HepG2 (cell line): Measurements from ENCODE around the gene GSTT2. TPM values are rescaled to one million over a fixed set of nuclear protein-coding genes. Genes with fewer than 3 reads are reported as not detected.
A peak's percentile ranks its signal among the peaks of the same experiment; 100 is the strongest.

Source experiments
- ATAC-seq: fragments of 200-7000 bp; cut with Tn5 transposase; 3 replicates; pipeline ENCODE4 v1.9.1; 2020; ENCODE audit warnings: mild to moderate bottlenecking, moderate library complexity
- BruUV-seq: library from RNA; stranded (reverse); fragments of 400-500 nt; replicated peaks from 2 replicates; lab custom pipeline; 2021; lab: Mats Ljungman, UMichigan
- CTCF ChIA-PET: fragments of 300-600 bp; formaldehyde crosslinking; extraction: SDS; loops from one replicate; lab custom pipeline; 2021; ENCODE audit warnings: low total read pairs, inconsistent platforms, low intra/inter-chr PET ratio; lab: Yijun Ruan, JAX
- POLR2A ChIA-PET: fragments of 350-600 bp; sonication (Branson Sonifier 250); formaldehyde crosslinking; loops from one replicate; lab custom pipeline; 2020; ENCODE audit warnings: antibody characterized with exemption, inconsistent platforms; lab: Yijun Ruan, JAX
- DNase-seq: peaks from one replicate; pipeline ENCODE4 v3.0.0-alpha.2; 2015; ENCODE audit warnings: low spot score
- FAIRE-seq: peaks from 3 replicates; lab custom pipeline; 2011; peaks lifted over from hg19 to GRCh38; lab: Jason Lieb, UNC
- H2AFZ ChIP-seq: one replicate; pipeline ENCODE4 v1.6.1; 2011; ENCODE audit warnings: low read length, inconsistent platforms
- H3K27ac ChIP-seq: fragments of 300-600 bp; 3 replicates; pipeline ENCODE4 v1.8.0; 2011; ENCODE audit warnings: mixed run types, mild to moderate bottlenecking, mixed read lengths, low read length, inconsistent platforms; ENCODE audit not compliant: insufficient read depth; ENCODE audit errors: extremely low read length
- H3K27me3 ChIP-seq, 2 experiments: fragments of 200-600 bp in 1 of 2; 2 replicates in 1 of 2; 3 replicates in 1 of 2; pipeline versions ENCODE4 v1.6.0 to v1.8.0; 2011; ENCODE audit warnings: low read length in 2 of 2, mild to moderate bottlenecking in 2 of 2, moderate library complexity in 2 of 2, inconsistent platforms in 1 of 2; ENCODE audit not compliant: insufficient read depth in 2 of 2, control insufficient read depth in 1 of 2
- H3K36me3 ChIP-seq, 2 experiments: fragments of 200-600 bp in 1 of 2; replicated peaks in 1 of 2; 2 replicates in 1 of 2; 3 replicates in 1 of 2; pipeline versions ENCODE4 v1.5.1 to v1.8.0; 2011; ENCODE audit warnings: low read length in 2 of 2, inconsistent platforms in 1 of 2; ENCODE audit not compliant: insufficient read depth in 2 of 2, control insufficient read depth in 1 of 2
- H3K4me1 ChIP-seq: 2 replicates; pipeline ENCODE4 v1.5.1; 2012; ENCODE audit warnings: low read length, inconsistent platforms; ENCODE audit not compliant: insufficient read depth
- H3K4me2 ChIP-seq: 2 replicates; pipeline ENCODE4 v1.6.0; 2011; ENCODE audit warnings: low read depth, low read length, inconsistent platforms
- H3K4me3 ChIP-seq, 3 experiments: fragments of 200-600 bp in 1 of 3; sonication (generic), shearing (Covaris generic) in 1 of 3; replicated peaks in 1 of 3; 2 replicates each; pipeline ENCODE4 v1.5.1; 2011 to 2016; ENCODE audit warnings: low read length in 3 of 3, inconsistent platforms in 2 of 3, low read depth in 2 of 3, mild to moderate bottlenecking in 2 of 3, control low read depth in 1 of 3, mixed read lengths in 1 of 3; ENCODE audit not compliant: insufficient read depth in 1 of 3
- H3K79me2 ChIP-seq: one replicate; pipeline ENCODE4 v1.6.1; 2011; ENCODE audit warnings: low read length, inconsistent platforms; ENCODE audit not compliant: insufficient read depth
- H3K9ac ChIP-seq: 2 replicates; pipeline ENCODE4 v1.6.0; 2011; ENCODE audit warnings: mild to moderate bottlenecking, low read depth, low read length, inconsistent platforms; ENCODE audit not compliant: insufficient read depth
- H3K9me3 ChIP-seq: 2 replicates; pipeline ENCODE4 v1.5.1; 2012; ENCODE audit warnings: mild to moderate bottlenecking, low read length
- H4K20me1 ChIP-seq: 2 replicates; pipeline ENCODE4 v1.6.0; 2011; ENCODE audit warnings: inconsistent platforms, mild to moderate bottlenecking, low read length, moderate library complexity; ENCODE audit not compliant: insufficient read depth
- AGO2 ChIP-seq: fragments of 200-400 bp; formaldehyde crosslinking; optimal IDR thresholded peaks from 2 replicates; pipeline ENCODE3; 2017; ENCODE audit warnings: mild to moderate bottlenecking, low read depth, low read length, moderate library complexity
- CCDC6 ChIP-seq: sonication (generic); formaldehyde crosslinking; IDR thresholded peaks from 2 replicates; pipeline ENCODE4 v1.8.1; 2022; ENCODE audit warnings: mild to moderate bottlenecking, missing genetic modification reagents, moderate library complexity
- HNRNPL ChIP-seq: fragments of 200-400 bp; formaldehyde crosslinking; IDR thresholded peaks from 2 replicates; pipeline ENCODE4 v1.6.1; 2017; ENCODE audit warnings: mild to moderate bottlenecking, low read depth, low read length
- NCOA5 ChIP-seq: sonication (generic); formaldehyde crosslinking; IDR thresholded peaks from 2 replicates; pipeline ENCODE4 v1.4.0; 2020; ENCODE audit warnings: missing genetic modification reagents
- PHF20 ChIP-seq: sonication (generic); formaldehyde crosslinking; IDR thresholded peaks from 2 replicates; pipeline ENCODE4 v1.5.0; 2020; ENCODE audit warnings: mild to moderate bottlenecking, missing genetic modification reagents
- RXRA ChIP-seq: sonication (generic); formaldehyde crosslinking; IDR thresholded peaks from 2 replicates; pipeline ENCODE4 v1.5.1; 2020; ENCODE audit warnings: missing genetic modification reagents
- SMAD9 ChIP-seq: sonication (generic); formaldehyde crosslinking; IDR thresholded peaks from 2 replicates; pipeline ENCODE4 v1.5.1; 2020; ENCODE audit warnings: mild to moderate bottlenecking, missing genetic modification reagents
- XRCC5 ChIP-seq: fragments of 200-400 bp; formaldehyde crosslinking; optimal IDR thresholded peaks from 2 replicates; pipeline ENCODE3; 2017; ENCODE audit warnings: mild to moderate bottlenecking, low read length
- ZNF883 ChIP-seq: sonication (generic); formaldehyde crosslinking; IDR thresholded peaks from 2 replicates; pipeline ENCODE4 v1.5.1; 2020; ENCODE audit warnings: mild to moderate bottlenecking, missing genetic modification reagents; ENCODE audit errors: not compliant biosample characterization
- WGBS: methylation state at CpG from one replicate; pipeline ENCODE4 v1.1.6; 2017; ENCODE audit warnings: low lambda C conversion rate; 5-methylcytosine and 5-hydroxymethylcytosine counted together
- in situ Hi-C: cut with HindIII; loops from 2 replicates; pipeline ENCODE4 v1.10.0; 2017; ENCODE audit warnings: low pct_unique_long_range_greater_than_20kb; ENCODE audit not compliant: extremely low pct_ligation_motif_present
- intact Hi-C: fragments of 100-400 bp; cut with micrococcal nuclease; formaldehyde crosslinking; loops from one replicate; pipeline ENCODE4 v1.10.0; 2022; ENCODE audit not compliant: unreplicated experiment
- polyA plus RNA-seq, 8 experiments: library from polyadenylated mRNA; depleted of rRNA in 3 of 8; stranded (reverse) in 7 of 8; unstranded in 1 of 8; fragments of >200 nt; fragmentation: Illumina TruSeq in 4 of 8; extraction: Trizol in 4 of 8; gene quantifications; 2 replicates each; pipeline versions ENCODE4 v1.2.1 to v1.2.3, GENCODE V29; 2011 to 2016; ENCODE audit warnings: low read depth in 4 of 8, missing spikeins in 1 of 8, mixed read lengths in 1 of 8; ENCODE audit not compliant: insufficient read depth in 1 of 8
- total RNA-seq, 5 experiments: library from RNA; depleted of rRNA; stranded (reverse); fragments of >200 nt; fragmentation: Illumina TruSeq; extraction: Trizol; gene quantifications; 2 replicates each; pipeline ENCODE4 v1.2.3, GENCODE V29; 2016; ENCODE audit warnings: low read depth in 1 of 5
- TF ChIP-seq, protein P1 (sequence below): IDR thresholded peaks from 2 replicates; pipeline ENCODE4 v1.6.1; 2012; ENCODE audit warnings: low read length, improper control_type of control experiment
- TF ChIP-seq, protein P2 (sequence below): IDR thresholded peaks from 2 replicates; pipeline ENCODE4 v1.6.1; 2018; ENCODE audit warnings: missing genetic modification reagents, mild to moderate bottlenecking, missing compliant biosample characterization
- TF ChIP-seq, protein P3 (sequence below): sonication (generic); formaldehyde crosslinking; IDR thresholded peaks from 2 replicates; pipeline ENCODE4 v1.4.0; 2020; ENCODE audit warnings: missing genetic modification reagents

The GSTT2 gene
- total and polyA plus RNA-seq, 2 of the 13 experiments (the other 11 are each of a cell fraction or from before 2014, with no cell fraction given): not detected

DNA sequence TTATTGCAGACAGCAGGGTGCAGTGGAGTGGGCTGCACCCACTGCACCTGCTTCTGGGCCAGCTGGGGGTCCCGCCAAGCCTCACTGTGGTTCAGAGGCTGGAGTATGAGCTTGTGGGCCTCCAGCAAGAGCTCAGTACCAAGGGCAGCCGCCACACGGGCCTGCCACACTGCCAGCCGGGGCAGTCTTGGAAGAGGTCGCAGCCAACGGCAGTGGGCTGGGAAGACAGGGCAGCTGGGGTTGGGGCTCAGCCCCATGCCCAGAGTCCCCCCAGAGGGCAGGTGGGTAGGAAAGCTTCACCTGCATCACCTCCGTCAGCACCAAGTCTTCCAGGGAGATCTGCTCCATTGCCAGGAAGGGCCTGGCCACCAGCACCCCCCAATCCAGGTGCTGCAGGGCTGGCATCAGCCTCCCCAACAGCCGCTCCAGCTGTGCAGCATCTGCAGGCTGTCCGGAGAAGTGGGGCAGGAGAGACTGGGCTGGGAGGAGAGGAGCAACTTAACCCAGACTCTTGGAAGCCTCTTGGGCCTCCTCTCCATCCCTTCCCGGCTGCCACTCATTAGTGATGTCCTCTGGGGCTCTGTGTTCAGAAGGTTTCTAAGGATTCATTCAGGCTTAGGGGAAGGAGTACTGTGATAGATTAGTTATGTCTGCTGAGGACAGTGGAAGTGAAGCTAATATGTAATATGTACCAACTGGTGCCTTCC, 26.4 kb downstream of the GSTT2 start:
- no peak overlapping the region for H3K4me3 ChIP-seq
- BruUV-seq: no TSS peak
- ChIA-PET CTCF (no interaction called here), POLR2A (no interaction called here)
- peaks cover 87% of the 10 kb centered on the region for H3K4me1 ChIP-seq
- H3K27ac ChIP-seq: no peak overlapping the region
- no peak overlapping the region for H2AFZ ChIP-seq
- ATAC-seq (no peak), DNase-seq (no peak)
- H3K36me3 ChIP-seq: no peaks in the 10 kb centered on the region
- peaks cover under 1% of the 10 kb centered on the region for H3K79me2 ChIP-seq
- no peak overlapping the region for H3K4me2 ChIP-seq
- H4K20me1 ChIP-seq: no peaks in the 10 kb centered on the region
- in situ Hi-C loops: loop anchor here (5.0 kb wide), 1 partner anchor 69 kb away; no protein-coding TSS in a partner anchor
- WGBS: 56% methylated on average over 6 of the region's 10 CpGs
- no peak overlapping the region for H3K9ac ChIP-seq
- TF ChIP-seq ZNF883 (peak; percentile 56), HNRNPL (0 out of 2 replicates have a peak, but pooled peaks have one; percentile 17), CCDC6 (no peak), SMAD9 (0 out of 2 replicates have a peak, but pooled peaks have one; percentile 27), AGO2 (peak; percentile 73), PHF20 (CRISPR knock-in tag) (no peak), RXRA (0 out of 2 replicates have a peak, but pooled peaks have one; percentile 26), XRCC5 (peak; percentile 6), NCOA5 (CRISPR knock-in tag) (no peak)
- TF ChIP-seq, protein P1, sequence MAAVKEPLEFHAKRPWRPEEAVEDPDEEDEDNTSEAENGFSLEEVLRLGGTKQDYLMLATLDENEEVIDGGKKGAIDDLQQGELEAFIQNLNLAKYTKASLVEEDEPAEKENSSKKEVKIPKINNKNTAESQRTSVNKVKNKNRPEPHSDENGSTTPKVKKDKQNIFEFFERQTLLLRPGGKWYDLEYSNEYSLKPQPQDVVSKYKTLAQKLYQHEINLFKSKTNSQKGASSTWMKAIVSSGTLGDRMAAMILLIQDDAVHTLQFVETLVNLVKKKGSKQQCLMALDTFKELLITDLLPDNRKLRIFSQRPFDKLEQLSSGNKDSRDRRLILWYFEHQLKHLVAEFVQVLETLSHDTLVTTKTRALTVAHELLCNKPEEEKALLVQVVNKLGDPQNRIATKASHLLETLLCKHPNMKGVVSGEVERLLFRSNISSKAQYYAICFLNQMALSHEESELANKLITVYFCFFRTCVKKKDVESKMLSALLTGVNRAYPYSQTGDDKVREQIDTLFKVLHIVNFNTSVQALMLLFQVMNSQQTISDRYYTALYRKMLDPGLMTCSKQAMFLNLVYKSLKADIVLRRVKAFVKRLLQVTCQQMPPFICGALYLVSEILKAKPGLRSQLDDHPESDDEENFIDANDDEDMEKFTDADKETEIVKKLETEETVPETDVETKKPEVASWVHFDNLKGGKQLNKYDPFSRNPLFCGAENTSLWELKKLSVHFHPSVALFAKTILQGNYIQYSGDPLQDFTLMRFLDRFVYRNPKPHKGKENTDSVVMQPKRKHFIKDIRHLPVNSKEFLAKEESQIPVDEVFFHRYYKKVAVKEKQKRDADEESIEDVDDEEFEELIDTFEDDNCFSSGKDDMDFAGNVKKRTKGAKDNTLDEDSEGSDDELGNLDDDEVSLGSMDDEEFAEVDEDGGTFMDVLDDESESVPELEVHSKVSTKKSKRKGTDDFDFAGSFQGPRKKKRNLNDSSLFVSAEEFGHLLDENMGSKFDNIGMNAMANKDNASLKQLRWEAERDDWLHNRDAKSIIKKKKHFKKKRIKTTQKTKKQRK: no peak
- TF ChIP-seq, protein P2, sequence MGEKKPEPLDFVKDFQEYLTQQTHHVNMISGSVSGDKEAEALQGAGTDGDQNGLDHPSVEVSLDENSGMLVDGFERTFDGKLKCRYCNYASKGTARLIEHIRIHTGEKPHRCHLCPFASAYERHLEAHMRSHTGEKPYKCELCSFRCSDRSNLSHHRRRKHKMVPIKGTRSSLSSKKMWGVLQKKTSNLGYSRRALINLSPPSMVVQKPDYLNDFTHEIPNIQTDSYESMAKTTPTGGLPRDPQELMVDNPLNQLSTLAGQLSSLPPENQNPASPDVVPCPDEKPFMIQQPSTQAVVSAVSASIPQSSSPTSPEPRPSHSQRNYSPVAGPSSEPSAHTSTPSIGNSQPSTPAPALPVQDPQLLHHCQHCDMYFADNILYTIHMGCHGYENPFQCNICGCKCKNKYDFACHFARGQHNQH (CRISPR knock-in tag): no peak
- TF ChIP-seq, protein P3, sequence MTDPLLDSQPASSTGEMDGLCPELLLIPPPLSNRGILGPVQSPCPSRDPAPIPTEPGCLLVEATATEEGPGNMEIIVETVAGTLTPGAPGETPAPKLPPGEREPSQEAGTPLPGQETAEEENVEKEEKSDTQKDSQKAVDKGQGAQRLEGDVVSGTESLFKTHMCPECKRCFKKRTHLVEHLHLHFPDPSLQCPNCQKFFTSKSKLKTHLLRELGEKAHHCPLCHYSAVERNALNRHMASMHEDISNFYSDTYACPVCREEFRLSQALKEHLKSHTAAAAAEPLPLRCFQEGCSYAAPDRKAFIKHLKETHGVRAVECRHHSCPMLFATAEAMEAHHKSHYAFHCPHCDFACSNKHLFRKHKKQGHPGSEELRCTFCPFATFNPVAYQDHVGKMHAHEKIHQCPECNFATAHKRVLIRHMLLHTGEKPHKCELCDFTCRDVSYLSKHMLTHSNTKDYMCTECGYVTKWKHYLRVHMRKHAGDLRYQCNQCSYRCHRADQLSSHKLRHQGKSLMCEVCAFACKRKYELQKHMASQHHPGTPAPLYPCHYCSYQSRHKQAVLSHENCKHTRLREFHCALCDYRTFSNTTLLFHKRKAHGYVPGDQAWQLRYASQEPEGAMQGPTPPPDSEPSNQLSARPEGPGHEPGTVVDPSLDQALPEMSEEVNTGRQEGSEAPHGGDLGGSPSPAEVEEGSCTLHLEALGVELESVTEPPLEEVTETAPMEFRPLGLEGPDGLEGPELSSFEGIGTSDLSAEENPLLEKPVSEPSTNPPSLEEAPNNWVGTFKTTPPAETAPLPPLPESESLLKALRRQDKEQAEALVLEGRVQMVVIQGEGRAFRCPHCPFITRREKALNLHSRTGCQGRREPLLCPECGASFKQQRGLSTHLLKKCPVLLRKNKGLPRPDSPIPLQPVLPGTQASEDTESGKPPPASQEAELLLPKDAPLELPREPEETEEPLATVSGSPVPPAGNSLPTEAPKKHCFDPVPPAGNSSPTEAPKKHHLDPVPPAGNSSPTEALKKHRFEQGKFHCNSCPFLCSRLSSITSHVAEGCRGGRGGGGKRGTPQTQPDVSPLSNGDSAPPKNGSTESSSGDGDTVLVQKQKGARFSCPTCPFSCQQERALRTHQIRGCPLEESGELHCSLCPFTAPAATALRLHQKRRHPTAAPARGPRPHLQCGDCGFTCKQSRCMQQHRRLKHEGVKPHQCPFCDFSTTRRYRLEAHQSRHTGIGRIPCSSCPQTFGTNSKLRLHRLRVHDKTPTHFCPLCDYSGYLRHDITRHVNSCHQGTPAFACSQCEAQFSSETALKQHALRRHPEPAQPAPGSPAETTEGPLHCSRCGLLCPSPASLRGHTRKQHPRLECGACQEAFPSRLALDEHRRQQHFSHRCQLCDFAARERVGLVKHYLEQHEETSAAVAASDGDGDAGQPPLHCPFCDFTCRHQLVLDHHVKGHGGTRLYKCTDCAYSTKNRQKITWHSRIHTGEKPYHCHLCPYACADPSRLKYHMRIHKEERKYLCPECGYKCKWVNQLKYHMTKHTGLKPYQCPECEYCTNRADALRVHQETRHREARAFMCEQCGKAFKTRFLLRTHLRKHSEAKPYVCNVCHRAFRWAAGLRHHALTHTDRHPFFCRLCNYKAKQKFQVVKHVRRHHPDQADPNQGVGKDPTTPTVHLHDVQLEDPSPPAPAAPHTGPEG (CRISPR knock-in tag): no peak
- TF ChIP-seq, all 625 proteins: peak for 6
- no peak for FAIRE-seq
- H3K27me3 ChIP-seq: no peaks in the 10 kb centered on the region; a peak in 1 of 5 replicates
- intact Hi-C loops: no loop called here
- no peaks in the 10 kb centered on the region for H3K9me3 ChIP-seq
